CD4-positive, alpha-beta memory T cell (primary cell): ENCODE results near the gene RFC5. TPM values are rescaled to one million over a fixed set of nuclear protein-coding genes. Genes with fewer than 3 reads are reported as not detected.

ENCODE experiments used
- CTCF ChIA-PET: fragments of 350-600 bp; sonication (Branson Sonifier 250); formaldehyde crosslinking; loops from one replicate; lab custom pipeline; 2021; ENCODE audit warnings: inconsistent platforms; ENCODE audit not compliant: partially characterized antibody; lab: Charles Lee
- POLR2A ChIA-PET: fragments of 350-600 bp; sonication (Branson Sonifier 250); formaldehyde crosslinking; loops from one replicate; lab custom pipeline; 2021; ENCODE audit not compliant: partially characterized antibody; lab: Charles Lee
- DNase-seq, 5 donors: peaks; one replicate each; pipeline versions ENCODE4 v3.0.0 to v3.0.0-alpha.2; 2020 to 2022; ENCODE audit warnings: mixed read lengths in 1 of 5
- H3K27ac ChIP-seq: one replicate; pipeline ENCODE4 v1.7.0; 2013; ENCODE audit warnings: low read depth, low read length
- H3K27me3 ChIP-seq: 2 replicates; pipeline ENCODE4 v1.7.0; 2013; ENCODE audit warnings: mild to moderate bottlenecking, low read length, moderate library complexity; ENCODE audit not compliant: insufficient read depth
- H3K36me3 ChIP-seq: 2 replicates; pipeline ENCODE4 v1.7.0; 2013; ENCODE audit warnings: mild to moderate bottlenecking, low read length, moderate library complexity; ENCODE audit not compliant: insufficient read depth
- H3K4me1 ChIP-seq: 2 replicates; pipeline ENCODE4 v1.7.0; 2013; ENCODE audit warnings: mild to moderate bottlenecking, low read length, moderate library complexity; ENCODE audit not compliant: insufficient read depth
- H3K4me3 ChIP-seq, 2 donors: one replicate each; pipeline ENCODE4 v1.7.0; 2013; ENCODE audit warnings: low read length in 2 of 2, mild to moderate bottlenecking in 1 of 2
- H3K9me3 ChIP-seq, 2 donors: one replicate each; pipeline ENCODE4 v1.7.0; 2013; ENCODE audit warnings: low read length in 2 of 2, control low read depth in 1 of 2; ENCODE audit not compliant: control insufficient read depth in 1 of 2
- H3K27ac Mint-ChIP-seq, 7 donors: one replicate each; pipeline ENCODE4 v1.8.0; 2020 to 2021; ENCODE audit warnings: mixed read lengths in 7 of 7, mild to moderate bottlenecking in 6 of 7, inconsistent platforms in 3 of 7, moderate library complexity in 3 of 7
- H3K27me3 Mint-ChIP-seq, 2 donors: one replicate each; pipeline ENCODE4 v1.8.0; 2020 to 2021; ENCODE audit warnings: mixed read lengths in 2 of 2
- H3K36me3 Mint-ChIP-seq, 2 donors: one replicate each; pipeline ENCODE4 v1.8.0; 2020 to 2021; ENCODE audit warnings: mixed read lengths in 2 of 2, inconsistent platforms in 1 of 2, mild to moderate bottlenecking in 1 of 2
- H3K4me1 Mint-ChIP-seq, 4 donors: one replicate each; pipeline ENCODE4 v1.8.0; 2020 to 2021; ENCODE audit warnings: mixed read lengths in 4 of 4, mild to moderate bottlenecking in 1 of 4
- H3K4me3 Mint-ChIP-seq, 8 donors: one replicate each; pipeline ENCODE4 v1.8.0; 2020 to 2021; ENCODE audit warnings: mixed read lengths in 8 of 8, mild to moderate bottlenecking in 7 of 8, moderate library complexity in 6 of 8, inconsistent platforms in 3 of 8
- H3K9me3 Mint-ChIP-seq, 8 donors: one replicate each; pipeline ENCODE4 v1.8.0; 2020 to 2021; ENCODE audit warnings: mixed read lengths in 8 of 8, mild to moderate bottlenecking in 5 of 8, inconsistent platforms in 3 of 8, moderate library complexity in 1 of 8
- intact Hi-C: fragments of 100-400 bp; cut with micrococcal nuclease; formaldehyde crosslinking; loops from one replicate; pipeline ENCODE4 v1.15.1; 2023
- polyA plus RNA-seq, 2 donors: library from polyadenylated mRNA; unstranded; fragments of 300-500 nt; fragmentation: Illumina TruSeq; gene quantifications; one replicate each; pipeline ENCODE4 v1.2.3, GENCODE V29; 2021
- total RNA-seq, 2 experiments: library from RNA; stranded (reverse); gene quantifications; one replicate each; pipeline ENCODE4 v1.2.3, GENCODE V29; 2021

The RFC5 gene
- total and polyA plus RNA-seq, 4 experiments from 2014 or later = 13.5 to 17.5 (median 17.2) TPM

- Mint-ChIP-seq H3K27ac (peak overlapping the region in 6 of 7 donors; percentile 2 to 93 (median 40)), H3K4me1 (peaks cover 30 to 67% (median 45%) of the 10 kb centered on the region in 4 donors), H3K4me3 (peak overlapping the region in 1 of 8 donors; percentile 17), H3K27me3 (no peaks in the 10 kb centered on the region), H3K36me3 (peaks cover 5 to 27% of the 10 kb centered on the region in 2 donors), H3K9me3 (no peaks in the 10 kb centered on the region)
- no peak for DNase-seq
- H3K27me3 ChIP-seq = no peaks in the 10 kb centered on the region
- no peaks in the 10 kb centered on the region for H3K9me3 ChIP-seq
- intact Hi-C loops = loop anchor here (1.0 kb wide), 1 partner anchor 182 kb away; no protein-coding TSS in a partner anchor
- ChIA-PET CTCF (interaction anchor here (0.9 to 4.4 kb wide), 8 partner anchors 10 to 243 kb away, joined by 3 to 42 read pairs (median 4); partner anchors contain the start of gene RFC5), POLR2A (no interaction called here)
- H3K4me3 ChIP-seq = no peak overlapping the region
- H3K27ac ChIP-seq = no peak overlapping the region
- H3K36me3 ChIP-seq = no peaks in the 10 kb centered on the region
- H3K4me1 ChIP-seq = peaks cover 31% of the 10 kb centered on the region
These were observed 39.6 kb downstream of the RFC5 start for GRCh38 chr12:118055865-118056773.

DNA sequence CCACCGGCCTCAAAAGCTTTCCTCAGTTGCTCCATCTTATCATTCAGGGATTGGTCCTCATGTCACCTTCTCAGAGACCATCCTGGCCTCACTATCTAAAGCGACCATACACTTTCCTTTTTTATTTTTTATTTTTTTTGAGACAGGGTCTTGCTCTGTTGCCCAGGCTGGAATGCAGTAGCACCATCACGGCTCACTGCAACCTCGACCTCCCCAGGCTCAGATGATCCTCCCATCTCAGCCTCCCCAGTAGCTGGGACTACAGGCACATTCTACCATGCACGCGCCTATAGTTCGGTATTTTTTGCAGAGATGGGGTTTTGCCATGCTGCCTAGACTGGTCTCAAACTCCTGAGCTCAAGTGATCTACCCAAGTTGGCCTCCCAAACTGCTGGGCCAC lies 41.7 kb downstream of the RFC5 start:
- Mint-ChIP-seq H3K4me3 (no peak overlapping the region), H3K9me3 (no peaks in the 10 kb centered on the region), H3K4me1 (peaks cover 25 to 60% (median 40%) of the 10 kb centered on the region in 4 donors), H3K36me3 (peaks cover 0 to 15% of the 10 kb centered on the region in 2 donors), H3K27me3 (no peaks in the 10 kb centered on the region), H3K27ac (peak overlapping the region in 5 of 7 donors; percentile 22 to 97 (median 75))
- Histone ChIP-seq H3K27ac (no peak overlapping the region), H3K4me3 (no peak overlapping the region), H3K9me3 (no peaks in the 10 kb centered on the region), H3K4me1 (peaks cover 32% of the 10 kb centered on the region), H3K36me3 (no peaks in the 10 kb centered on the region), H3K27me3 (no peaks in the 10 kb centered on the region)
- ChIA-PET CTCF (interaction anchor here (1.0 to 4.4 kb wide), 5 partner anchors 12 to 318 kb away, joined by 3 to 42 read pairs (median 6); partner anchors contain the start of gene SUDS3), POLR2A (interaction anchor here (1.4 kb wide), 1 partner anchor 22 kb away, joined by 5 read pairs; no protein-coding TSS in a partner anchor)
- no peak for DNase-seq
- intact Hi-C loops = no loop called here

DNA sequence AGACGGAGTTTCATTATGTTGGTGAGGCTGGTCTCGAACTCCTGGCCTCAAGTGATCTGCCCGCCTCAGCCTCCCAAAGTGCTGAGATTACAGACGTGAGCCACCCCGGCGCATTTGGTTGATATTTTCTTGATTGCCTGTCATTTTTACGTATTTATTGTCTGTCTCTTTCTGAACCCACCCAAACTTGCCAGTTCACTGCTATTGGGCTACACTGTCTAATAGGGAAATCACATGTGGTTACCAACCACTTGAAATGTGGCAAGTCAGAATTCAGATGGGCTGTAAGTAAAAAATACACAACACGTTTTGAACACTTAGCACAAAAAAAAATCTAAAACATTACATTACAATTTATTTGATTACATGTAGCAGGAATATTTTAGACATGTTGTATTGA lies 42.4 kb downstream of the RFC5 start:
- Histone ChIP-seq H3K4me1 (peaks cover 34% of the 10 kb centered on the region), H3K27ac (peak overlapping the region; percentile 81), H3K27me3 (no peaks in the 10 kb centered on the region), H3K4me3 (no peak overlapping the region), H3K9me3 (no peaks in the 10 kb centered on the region), H3K36me3 (no peaks in the 10 kb centered on the region)
- Mint-ChIP-seq H3K4me3 (peak overlapping the region; percentile 11 to 96 (median 89)), H3K27ac (peak overlapping the region; percentile 65 to 97 (median 93)), H3K4me1 (peaks cover 23 to 60% (median 40%) of the 10 kb centered on the region in 4 donors), H3K36me3 (peaks cover 0 to 13% of the 10 kb centered on the region in 2 donors), H3K27me3 (no peaks in the 10 kb centered on the region), H3K9me3 (no peaks in the 10 kb centered on the region)
- DNase-seq = no peak
- intact Hi-C loops = no loop called here
- CTCF ChIA-PET = interaction anchor here (0.9 to 3.7 kb wide), 3 partner anchors 22 to 317 kb away, joined by 3 to 11 read pairs (median 3); partner anchors contain the start of gene SUDS3
- POLR2A ChIA-PET = no interaction called here

DNA sequence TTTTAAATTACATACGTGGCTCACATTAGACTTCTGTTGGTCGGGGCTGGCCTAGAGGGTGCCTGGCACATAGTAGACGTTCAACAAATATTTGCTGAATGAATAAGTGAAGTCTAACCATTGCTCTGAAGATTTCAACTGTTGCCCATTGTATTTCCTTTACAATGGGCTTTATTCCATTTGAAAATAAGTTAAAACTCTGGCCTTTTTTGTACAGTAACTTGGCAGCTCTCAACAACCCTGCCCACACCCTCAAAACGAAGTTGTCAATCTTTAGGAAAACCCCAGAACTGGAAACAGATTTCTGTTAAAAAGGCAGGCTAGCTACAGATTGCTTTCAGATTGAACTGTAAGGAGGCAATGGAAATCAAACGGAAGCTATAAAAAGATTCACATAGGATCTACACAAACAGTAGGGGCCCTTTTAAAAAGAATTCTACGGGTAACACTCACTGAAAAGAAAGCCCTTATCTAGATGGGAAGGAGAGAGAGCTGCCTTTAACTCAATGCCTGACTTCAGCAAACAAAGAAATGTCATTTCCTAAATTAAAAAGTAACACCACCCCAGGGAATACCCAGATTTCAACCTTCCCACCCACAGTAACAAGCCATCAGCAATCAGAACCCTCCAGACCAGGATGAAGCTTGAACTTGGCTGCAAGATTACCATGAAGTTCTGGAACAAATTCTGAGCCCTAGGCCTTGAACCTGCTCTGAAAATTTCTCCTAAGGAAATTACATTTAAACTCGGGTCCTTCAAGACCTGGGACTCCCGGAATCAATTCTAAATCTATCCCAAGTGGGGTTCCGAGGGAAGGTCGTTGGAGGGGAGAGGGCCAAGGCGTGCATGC lies 43.1 kb downstream of the RFC5 start:
- H3K4me3 ChIP-seq = peak overlapping the region; percentile 11 to 54
- H3K27me3 Mint-ChIP-seq = no peaks in the 10 kb centered on the region
- H3K4me1 Mint-ChIP-seq = peaks cover 26 to 66% (median 44%) of the 10 kb centered on the region in 4 donors
- ChIA-PET POLR2A (interaction anchor here (0.9 to 1.9 kb wide), 2 partner anchors 77 to 316 kb away, joined by 4 to 11 read pairs; partner anchors contain the start of genes PEBP1 and SUDS3), CTCF (interaction anchor here (0.9 to 3.7 kb wide), 3 partner anchors 25 to 317 kb away, joined by 3 to 11 read pairs (median 3); partner anchors contain the start of gene SUDS3)
- H3K36me3 Mint-ChIP-seq = peaks cover 0 to 13% of the 10 kb centered on the region in 2 donors
- H3K27ac ChIP-seq = peak overlapping the region; percentile 81
- H3K4me1 ChIP-seq = peaks cover 40% of the 10 kb centered on the region
- peak overlapping the region; percentile 86 to 96 (median 89) for H3K4me3 Mint-ChIP-seq
- DNase-seq = no peak
- no peaks in the 10 kb centered on the region for H3K27me3 ChIP-seq
- no peaks in the 10 kb centered on the region for H3K36me3 ChIP-seq
- intact Hi-C loops = loop anchor here (5.0 kb wide), 1 partner anchor 78 kb away; the partner anchor contains the start of gene PEBP1
- no peaks in the 10 kb centered on the region for H3K9me3 Mint-ChIP-seq
- H3K27ac Mint-ChIP-seq = peak overlapping the region; percentile 92 to 97 (median 94)
- H3K9me3 ChIP-seq = no peaks in the 10 kb centered on the region

- peaks cover 49% of the 10 kb centered on the region for H3K4me1 ChIP-seq
- ChIA-PET CTCF (interaction anchor here (1.2 to 3.7 kb wide), 2 partner anchors 26 to 316 kb away, joined by 3 to 11 read pairs; partner anchors contain the start of gene SUDS3), POLR2A (interaction anchor here (0.8 to 2.7 kb wide), 11 partner anchors 9 to 322 kb away, joined by 3 to 14 read pairs (median 4); partner anchors contain the start of genes PEBP1, RFC5 and SUDS3)
- peak; percentile 31 to 47 (median 35) for DNase-seq
- Mint-ChIP-seq H3K36me3 (peaks cover 0 to 13% of the 10 kb centered on the region in 2 donors), H3K27ac (peak overlapping the region; percentile 92 to 97 (median 94)), H3K27me3 (no peaks in the 10 kb centered on the region), H3K4me1 (peaks cover 29 to 69% (median 48%) of the 10 kb centered on the region in 4 donors), H3K9me3 (no peaks in the 10 kb centered on the region), H3K4me3 (peak overlapping the region; percentile 86 to 96 (median 89))
- intact Hi-C loops = loop anchor here (1.0 to 5.0 kb wide), 3 partner anchors 44 to 313 kb away; partner anchors contain the start of genes PEBP1 and RFC5
- peak overlapping the region; percentile 36 to 54 for H3K4me3 ChIP-seq
- no peaks in the 10 kb centered on the region for H3K36me3 ChIP-seq
- peak overlapping the region; percentile 81 for H3K27ac ChIP-seq
- H3K27me3 ChIP-seq = no peaks in the 10 kb centered on the region
- no peaks in the 10 kb centered on the region for H3K9me3 ChIP-seq
These were observed 44.0 kb downstream of the RFC5 start for GRCh38 chr12:118060301-118061010.
